Sigmoid colon (tissue), 7 donors: ENCODE results near the gene NOP16. TPM values are rescaled to one million over a fixed set of nuclear protein-coding genes. Genes with fewer than 3 reads are reported as not detected.

ENCODE experiments used
- DNase-seq: peaks from one replicate; pipeline ENCODE4 v3.0.0-alpha.2; 2019
- H3K27ac ChIP-seq, 4 donors: fragments of 200-600 bp; sonication (generic); one replicate each; pipeline ENCODE4 v1.5.1; 2016 to 2019; ENCODE audit warnings: mild to moderate bottlenecking in 1 of 4
- H3K27me3 ChIP-seq, 3 donors: fragments of 200-600 bp; sonication (generic); one replicate each; pipeline ENCODE4 v1.5.1; 2019; ENCODE audit warnings: mild to moderate bottlenecking in 1 of 3
- H3K36me3 ChIP-seq, 4 donors: fragments of 200-600 bp; sonication (generic); one replicate each; pipeline ENCODE4 v1.5.1; 2016 to 2019
- H3K4me1 ChIP-seq, 4 donors: fragments of 200-600 bp; sonication (generic); one replicate each; pipeline ENCODE4 v1.5.1; 2017 to 2019
- H3K4me3 ChIP-seq, 4 donors: fragments of 200-600 bp; sonication (generic); one replicate each; pipeline ENCODE4 v1.5.1; 2017 to 2019; ENCODE audit warnings: mild to moderate bottlenecking in 2 of 4, moderate library complexity in 1 of 4
- H3K9me3 ChIP-seq, 4 donors: fragments of 200-600 bp in 3 of 4; sonication (generic) in 3 of 4; one replicate each; pipeline versions ENCODE4 v1.5.1 to v1.6.1; 2013 to 2019
- EP300 ChIP-seq, 4 donors: sonication (generic); formaldehyde crosslinking; IDR thresholded peaks; one replicate each; pipeline ENCODE4 v1.6.1; 2017; ENCODE audit warnings: antibody characterized with exemption in 4 of 4
- POLR2A ChIP-seq, 2 donors: fragments of 450-650 bp; IDR thresholded peaks; one replicate each; pipeline ENCODE4 v1.6.1; 2016; ENCODE audit warnings: antibody characterized with exemption in 2 of 2, mild to moderate bottlenecking in 2 of 2, moderate library complexity in 2 of 2
- POLR2AphosphoS5 ChIP-seq, 4 donors: sonication (generic); formaldehyde crosslinking; IDR thresholded peaks; one replicate each; pipeline ENCODE4 v1.6.1; 2017; ENCODE audit warnings: antibody characterized with exemption in 4 of 4
- WGBS, 2 donors: extraction: QIAGEN DNeasy Blood & Tissue Kit; methylation state at CpG; one replicate each; pipeline ENCODE4 v1.1.7; 2013; 5-methylcytosine and 5-hydroxymethylcytosine counted together
- intact Hi-C: fragments of 100-400 bp; cut with DNase I; formaldehyde crosslinking; loops from one replicate; pipeline ENCODE4 v1.15.1; 2023
- polyA plus RNA-seq, 3 donors: library from polyadenylated mRNA; stranded (reverse); fragments of 200-250 nt; gene quantifications; one replicate each; pipeline ENCODE4 v1.2.3, GENCODE V29; 2013
- total RNA-seq, 4 donors: library from RNA; depleted of rRNA; stranded (reverse); fragments of >200 nt; gene quantifications; one replicate each; pipeline ENCODE4 v1.1.0, GENCODE V29; 2016
- TF ChIP-seq, protein P1 (sequence below), 4 experiments: fragments of 450-650 bp in 3 of 4; fragments of 200-600 bp in 1 of 4; IDR thresholded peaks; one replicate each; pipeline ENCODE4 v1.5.1; 2016 to 2019; ENCODE audit warnings: antibody characterized with exemption in 4 of 4, mild to moderate bottlenecking in 3 of 4, moderate library complexity in 2 of 4
- donor health status: healthy with polysubstance abuse.
- donor health status: Bipolar disorder and iron deficiency.
- donor health status: healthy.

NOP16 gene
- total and polyA plus RNA-seq, 7 donors, result 4.4 to 50.7 (median 17.8) TPM

DNA sequence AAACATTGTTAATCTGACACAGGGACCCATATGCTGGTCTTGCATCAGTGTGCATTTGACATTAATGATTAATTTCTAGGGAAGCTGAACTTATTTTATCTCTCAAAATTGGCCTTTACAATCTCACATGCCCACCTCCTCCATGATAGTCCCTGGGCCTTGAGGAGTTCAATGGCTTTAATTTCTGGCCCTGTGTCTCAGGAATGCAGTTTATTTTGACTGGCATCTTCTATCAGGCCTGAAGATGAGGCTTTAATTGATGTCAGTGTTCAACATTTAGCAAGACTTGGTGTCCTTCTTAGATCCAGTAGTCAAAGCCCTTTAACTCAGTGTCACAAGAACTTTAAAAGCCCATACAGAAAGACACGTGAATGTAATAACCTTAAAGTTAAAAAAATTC is 38.5 kb upstream of the NOP16 start:
- no peaks in the 10 kb centered on the region for H3K9me3 ChIP-seq
- H3K27me3 ChIP-seq, result no peaks in the 10 kb centered on the region
- no peak for DNase-seq
- no peaks in the 10 kb centered on the region for H3K4me1 ChIP-seq
- no peak overlapping the region for H3K4me3 ChIP-seq
- H3K36me3 ChIP-seq, result no peaks in the 10 kb centered on the region
- no peak overlapping the region for H3K27ac ChIP-seq
- TF ChIP-seq, protein P1, sequence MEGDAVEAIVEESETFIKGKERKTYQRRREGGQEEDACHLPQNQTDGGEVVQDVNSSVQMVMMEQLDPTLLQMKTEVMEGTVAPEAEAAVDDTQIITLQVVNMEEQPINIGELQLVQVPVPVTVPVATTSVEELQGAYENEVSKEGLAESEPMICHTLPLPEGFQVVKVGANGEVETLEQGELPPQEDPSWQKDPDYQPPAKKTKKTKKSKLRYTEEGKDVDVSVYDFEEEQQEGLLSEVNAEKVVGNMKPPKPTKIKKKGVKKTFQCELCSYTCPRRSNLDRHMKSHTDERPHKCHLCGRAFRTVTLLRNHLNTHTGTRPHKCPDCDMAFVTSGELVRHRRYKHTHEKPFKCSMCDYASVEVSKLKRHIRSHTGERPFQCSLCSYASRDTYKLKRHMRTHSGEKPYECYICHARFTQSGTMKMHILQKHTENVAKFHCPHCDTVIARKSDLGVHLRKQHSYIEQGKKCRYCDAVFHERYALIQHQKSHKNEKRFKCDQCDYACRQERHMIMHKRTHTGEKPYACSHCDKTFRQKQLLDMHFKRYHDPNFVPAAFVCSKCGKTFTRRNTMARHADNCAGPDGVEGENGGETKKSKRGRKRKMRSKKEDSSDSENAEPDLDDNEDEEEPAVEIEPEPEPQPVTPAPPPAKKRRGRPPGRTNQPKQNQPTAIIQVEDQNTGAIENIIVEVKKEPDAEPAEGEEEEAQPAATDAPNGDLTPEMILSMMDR (IDR thresholded peaks at IDR 0.05), result no peak
- TF ChIP-seq POLR2AphosphoS5 (IDR thresholded peaks at IDR 0.05) (no peak), EP300 (IDR thresholded peaks at IDR 0.05) (no peak), POLR2A (IDR thresholded peaks at IDR 0.05) (no peak)
- WGBS, 2 donors, result 73 to 88% methylated on average over 1 of the region's 1 CpG
- intact Hi-C loops, result no loop called here

DNA sequence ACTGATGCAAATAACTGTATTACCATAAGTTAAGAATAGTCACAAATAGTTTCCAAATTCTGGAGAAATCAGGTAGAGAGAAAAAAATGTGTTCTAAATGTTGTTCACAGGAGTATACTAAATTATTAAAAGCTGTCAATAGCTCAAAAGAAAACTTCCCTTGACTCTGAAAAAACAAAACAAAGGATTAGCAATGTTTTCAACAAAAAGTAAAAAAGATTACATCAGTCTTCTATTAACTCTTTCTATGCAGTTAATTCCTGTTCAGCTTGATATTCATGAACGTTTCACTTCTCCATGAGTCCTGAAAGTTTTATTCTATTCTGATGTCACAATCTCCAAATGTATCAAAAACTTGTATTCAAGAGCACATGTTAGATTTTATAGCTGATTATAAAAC is 37.4 kb upstream of the NOP16 start:
- 88 to 90% methylated on average over 1 of the region's 1 CpG for WGBS, 2 donors
- no peaks in the 10 kb centered on the region for H3K27me3 ChIP-seq
- DNase-seq, result no peak
- intact Hi-C loops, result no loop called here
- H3K27ac ChIP-seq, result no peak overlapping the region
- no peaks in the 10 kb centered on the region for H3K4me1 ChIP-seq
- no peak overlapping the region for H3K4me3 ChIP-seq
- H3K9me3 ChIP-seq, result no peaks in the 10 kb centered on the region
- H3K36me3 ChIP-seq, result no peaks in the 10 kb centered on the region
- TF ChIP-seq, protein P1 (IDR thresholded peaks at IDR 0.05), result no peak
- no peak for TF ChIP-seq POLR2A (IDR thresholded peaks at IDR 0.05)
- TF ChIP-seq POLR2AphosphoS5 (IDR thresholded peaks at IDR 0.05), result no peak
- TF ChIP-seq EP300 (IDR thresholded peaks at IDR 0.05), result no peak

- no peaks in the 10 kb centered on the region for H3K27me3 ChIP-seq
- H3K9me3 ChIP-seq, result no peaks in the 10 kb centered on the region
- no peak for DNase-seq
- no peaks in the 10 kb centered on the region for H3K36me3 ChIP-seq
- no peak overlapping the region for H3K27ac ChIP-seq
- WGBS, 2 donors, result 21 to 90% methylated on average over 1 of the region's 1 CpG
- H3K4me3 ChIP-seq, result no peak overlapping the region
- no peak for TF ChIP-seq POLR2A (IDR thresholded peaks at IDR 0.05)
- TF ChIP-seq EP300 (IDR thresholded peaks at IDR 0.05), result no peak
- TF ChIP-seq, protein P1 (IDR thresholded peaks at IDR 0.05), result no peak
- TF ChIP-seq POLR2AphosphoS5 (IDR thresholded peaks at IDR 0.05), result no peak
- intact Hi-C loops, result no loop called here
- H3K4me1 ChIP-seq, result no peaks in the 10 kb centered on the region
Measured at GRCh38 chr5:176425138-176425537, 36.7 kb upstream of the NOP16 start.

DNA sequence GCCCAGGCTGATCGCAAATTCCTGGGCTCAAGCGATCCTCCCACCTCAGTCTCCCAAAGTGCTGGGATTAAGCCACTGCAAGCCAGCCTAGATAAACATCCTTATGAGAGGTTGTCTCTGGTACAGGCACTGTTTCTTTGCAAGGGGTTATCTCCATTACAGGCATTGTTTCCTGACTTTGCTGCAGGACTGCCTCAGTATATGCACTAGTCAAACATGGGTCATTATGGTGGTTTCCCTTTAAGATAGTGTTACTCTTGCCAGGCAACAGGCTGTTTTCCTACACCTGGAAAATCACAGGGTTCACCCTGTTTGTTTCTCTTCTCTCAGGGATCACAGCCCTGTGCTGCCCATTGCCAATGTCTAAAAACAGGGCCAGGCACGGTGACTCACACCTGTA is 35.8 kb upstream of the NOP16 start:
- H3K27ac ChIP-seq, result no peak overlapping the region
- H3K27me3 ChIP-seq, result no peaks in the 10 kb centered on the region
- no peaks in the 10 kb centered on the region for H3K36me3 ChIP-seq
- no peak for DNase-seq
- intact Hi-C loops, result no loop called here
- WGBS, 2 donors, result 73 to 95% methylated on average over 3 of the region's 3 CpGs
- H3K4me1 ChIP-seq, result no peaks in the 10 kb centered on the region
- no peak overlapping the region for H3K4me3 ChIP-seq
- TF ChIP-seq POLR2AphosphoS5 (IDR thresholded peaks at IDR 0.05) (no peak), POLR2A (IDR thresholded peaks at IDR 0.05) (no peak), EP300 (IDR thresholded peaks at IDR 0.05) (no peak)
- TF ChIP-seq, protein P1 (IDR thresholded peaks at IDR 0.05), result no peak
- H3K9me3 ChIP-seq, result no peaks in the 10 kb centered on the region

DNA sequence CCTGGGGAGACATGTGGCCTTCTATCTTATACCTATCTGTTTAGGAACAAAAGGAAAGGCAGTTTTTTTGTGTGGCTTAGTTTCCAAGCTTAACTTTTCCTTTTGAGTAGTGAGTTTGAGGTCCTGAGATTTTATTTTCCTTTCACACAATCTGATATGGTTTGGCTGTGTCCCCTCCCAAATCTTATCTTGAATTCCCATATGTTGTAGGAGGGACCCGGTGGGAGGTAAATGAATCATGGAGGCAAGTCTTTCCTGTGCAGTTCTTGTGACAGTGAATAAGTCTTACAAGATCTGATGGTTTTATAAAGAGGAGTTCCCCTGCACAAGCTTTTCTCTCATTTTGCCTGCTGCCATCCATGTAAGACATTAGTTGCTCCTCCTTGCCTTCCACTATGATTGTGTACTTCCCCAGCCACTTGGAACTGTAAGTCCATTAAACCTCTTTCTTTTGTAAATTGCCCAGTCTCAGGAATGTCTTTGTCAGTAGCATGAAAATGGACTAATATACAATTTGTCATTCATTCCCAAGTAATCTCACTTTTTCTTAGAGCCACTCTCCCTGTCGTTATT is 32.7 kb upstream of the NOP16 start:
- TF ChIP-seq, protein P1 (IDR thresholded peaks at IDR 0.05), result no peak
- TF ChIP-seq POLR2AphosphoS5 (IDR thresholded peaks at IDR 0.05), result no peak
- TF ChIP-seq POLR2A (IDR thresholded peaks at IDR 0.05), result no peak
- TF ChIP-seq EP300 (IDR thresholded peaks at IDR 0.05), result no peak
- Histone ChIP-seq H3K36me3 (no peaks in the 10 kb centered on the region), H3K27ac (no peak overlapping the region), H3K9me3 (no peaks in the 10 kb centered on the region), H3K4me3 (no peak overlapping the region), H3K27me3 (no peaks in the 10 kb centered on the region), H3K4me1 (peaks cover 0 to 8% (median 7%) of the 10 kb centered on the region in 4 donors)
- no peak for DNase-seq
- intact Hi-C loops, result no loop called here
- 83 to 86% methylated on average over 2 of the region's 2 CpGs for WGBS, 2 donors
